Measurements from ENCODE around the gene PAX8. TPM values are rescaled to one million over a fixed set of nuclear protein-coding genes. Genes with fewer than 3 reads are reported as not detected.
A peak's percentile ranks its signal among the peaks of the same experiment; 100 is the strongest.
"Not testable (repeated sequence)": the region's sequence is repeated elsewhere in the genome, so short reads cannot be mapped to it uniquely, and the experiment has no call there.

PAX8 gene
- polyA plus RNA-seq (ENCODE audit: insufficient read length in 3 of 3), result 100 to 1,000 TPM; 298 to 742 (median 618) TPM
- long read RNA-seq, donor 1, full-length matches to known transcripts, result 69 of 154 reads
- long read RNA-seq, donor 1, partial matches to known transcripts, result 85 of 154 reads
- long read RNA-seq, donor 1, other reads (novel, unspliced or antisense), result 0 of 154 reads
- long read RNA-seq, donor 2, full-length matches to known transcripts, result 107 of 300 reads
- long read RNA-seq, donor 2, partial matches to known transcripts, result 171 of 300 reads
- long read RNA-seq, donor 2, other reads (novel, unspliced or antisense), result 22 of 300 reads
- long read RNA-seq, donor 3, full-length matches to known transcripts, result 72 of 160 reads
- long read RNA-seq, donor 3, partial matches to known transcripts, result 80 of 160 reads
- long read RNA-seq, donor 3, other reads (novel, unspliced or antisense), result 8 of 160 reads
- long read RNA-seq, donor 4, full-length matches to known transcripts, result 112 of 262 reads
- long read RNA-seq, donor 4, partial matches to known transcripts, result 126 of 262 reads
- long read RNA-seq, donor 4, other reads (novel, unspliced or antisense), result 24 of 262 reads
- long read RNA-seq, donor 5, full-length matches to known transcripts, result 37 of 94 reads
- long read RNA-seq, donor 5, partial matches to known transcripts, result 57 of 94 reads
- long read RNA-seq, donor 5, other reads (novel, unspliced or antisense), result 0 of 94 reads
- long read RNA-seq, donor 6, full-length matches to known transcripts, result 321 of 874 reads
- long read RNA-seq, donor 6, partial matches to known transcripts, result 526 of 874 reads
- long read RNA-seq, donor 6, other reads (novel, unspliced or antisense), result 27 of 874 reads
- long read RNA-seq, donor 7, full-length matches to known transcripts, result 126 of 229 reads
- long read RNA-seq, donor 7, partial matches to known transcripts, result 103 of 229 reads
- long read RNA-seq, donor 7, other reads (novel, unspliced or antisense), result 0 of 229 reads
- long read RNA-seq, donor 8, full-length matches to known transcripts, result 4 of 4 reads
- long read RNA-seq, donor 8, partial matches to known transcripts, result 0 of 4 reads
- long read RNA-seq, donor 8, other reads (novel, unspliced or antisense), result 0 of 4 reads
- long read RNA-seq, donor 9, full-length matches to known transcripts, result 116 of 298 reads
- long read RNA-seq, donor 9, partial matches to known transcripts, result 162 of 298 reads
- long read RNA-seq, donor 9, other reads (novel, unspliced or antisense), result 20 of 298 reads
- long read RNA-seq, donor 10, full-length matches to known transcripts, result 175 of 463 reads
- long read RNA-seq, donor 10, partial matches to known transcripts, result 272 of 463 reads
- long read RNA-seq, donor 10, other reads (novel, unspliced or antisense), result 16 of 463 reads
- long read RNA-seq, donor 11, full-length matches to known transcripts, result 88 of 198 reads
- long read RNA-seq, donor 11, partial matches to known transcripts, result 103 of 198 reads
- long read RNA-seq, donor 11, other reads (novel, unspliced or antisense), result 7 of 198 reads
- long read RNA-seq, donor 12, full-length matches to known transcripts, result 227 of 663 reads
- long read RNA-seq, donor 12, partial matches to known transcripts, result 386 of 663 reads
- long read RNA-seq, donor 12, other reads (novel, unspliced or antisense), result 50 of 663 reads
- long read RNA-seq, donor 13, full-length matches to known transcripts, result 134 of 256 reads
- long read RNA-seq, donor 13, partial matches to known transcripts, result 117 of 256 reads
- long read RNA-seq, donor 13, other reads (novel, unspliced or antisense), result 5 of 256 reads
- long read RNA-seq, donor 14, result 0 reads
- long read RNA-seq, donor 15, full-length matches to known transcripts, result 126 of 457 reads
- long read RNA-seq, donor 15, partial matches to known transcripts, result 305 of 457 reads
- long read RNA-seq, donor 15, other reads (novel, unspliced or antisense), result 26 of 457 reads
- long read RNA-seq, donor 16, full-length matches to known transcripts, result 106 of 234 reads
- long read RNA-seq, donor 16, partial matches to known transcripts, result 119 of 234 reads
- long read RNA-seq, donor 16, other reads (novel, unspliced or antisense), result 9 of 234 reads

GRCh38 chr2:113278742-113279139 is at the start of gene PAX8:
TSS of gene PAX8 (minus strand) at chr2:113278921. CDS start at chr2:113278394, 527 bp downstream.
- peak; percentile 90 for DNase-seq

- DNase-seq, result no peak
These were observed 49.3 kb upstream of the PAX8 start for GRCh38 chr2:113328043-113328442.

- DNase-seq, result not testable (repeated sequence)
These were observed 46.5 kb upstream of the PAX8 start for GRCh38 chr2:113325161-113325731.

GRCh38 chr2:113324684-113325160 is 46.0 kb upstream of the PAX8 start:
- peak; percentile 78 for DNase-seq

GRCh38 chr2:113323129-113323528 is 44.4 kb upstream of the PAX8 start:
- DNase-seq, result not testable (repeated sequence)

GRCh38 chr2:113320106-113320505 is 41.4 kb upstream of the PAX8 start:
- not testable (repeated sequence) for DNase-seq

- DNase-seq, result not testable (repeated sequence)
These were observed 40.2 kb upstream of the PAX8 start for GRCh38 chr2:113318941-113319340.

GRCh38 chr2:113316085-113316484 is 37.4 kb upstream of the PAX8 start:
- DNase-seq, result no peak

- DNase-seq, result not testable (repeated sequence)
These were observed 35.9 kb upstream of the PAX8 start for GRCh38 chr2:113314663-113315062.

- DNase-seq, result not testable (repeated sequence)
These were observed 35.5 kb upstream of the PAX8 start for GRCh38 chr2:113314176-113314575.

- DNase-seq, result not testable (repeated sequence)
These were observed 33.1 kb upstream of the PAX8 start for GRCh38 chr2:113311781-113312180.

GRCh38 chr2:113311191-113311590 is 32.5 kb upstream of the PAX8 start:
- not testable (repeated sequence) for DNase-seq

- no peak for DNase-seq
These were observed 31.1 kb upstream of the PAX8 start for GRCh38 chr2:113309655-113310387.

GRCh38 chr2:113308784-113309183 is 30.1 kb upstream of the PAX8 start:
- not testable (repeated sequence) for DNase-seq

- DNase-seq, result not testable (repeated sequence)
These were observed 27.5 kb upstream of the PAX8 start for GRCh38 chr2:113306207-113306606.

- DNase-seq, result not testable (repeated sequence)
These were observed 27.0 kb upstream of the PAX8 start for GRCh38 chr2:113305749-113306148.

GRCh38 chr2:113305146-113305545 is 26.4 kb upstream of the PAX8 start:
- no peak for DNase-seq

GRCh38 chr2:113304702-113305101 is 26.0 kb upstream of the PAX8 start:
- DNase-seq, result no peak
